Endothelial cell of umbilical vein (primary cell): ENCODE data around the gene GNE.
"Not testable (repeated sequence)": the region's sequence is repeated elsewhere in the genome, so short reads cannot be mapped to it uniquely, and the experiment has no call there.

Source experiments
- CTCF ChIP-seq, 2 donors: IDR thresholded peaks; 1 replicate in 1 of 2; 2 replicates in 1 of 2; pipeline ENCODE4 v1.5.1; 2011; ENCODE audit warnings: low read length in 2 of 2, mild to moderate bottlenecking in 2 of 2, moderate library complexity in 2 of 2, control low read depth in 1 of 2, inconsistent platforms in 1 of 2, low read depth in 1 of 2; ENCODE audit not compliant: insufficient read depth in 1 of 2; ENCODE audit errors: extremely low read depth in 1 of 2
- EZH2 ChIP-seq: IDR thresholded peaks from 2 replicates; pipeline ENCODE4 v1.6.1; 2012; ENCODE audit warnings: borderline replicate concordance, low read depth, mild to moderate bottlenecking, moderate library complexity, low read length, inconsistent platforms; ENCODE audit not compliant: severe bottlenecking
- JUN ChIP-seq: IDR thresholded peaks from 2 replicates; pipeline ENCODE4 v1.6.1; 2011; ENCODE audit warnings: borderline replicate concordance, low read depth; ENCODE audit not compliant: insufficient read length, insufficient read depth
- MAX ChIP-seq: IDR thresholded peaks from 2 replicates; pipeline ENCODE4 v1.6.1; 2011; ENCODE audit not compliant: insufficient read depth, insufficient read length
- POLR2A ChIP-seq: IDR thresholded peaks from 2 replicates; pipeline ENCODE4 v1.6.1; 2012; ENCODE audit warnings: low read depth, mild to moderate bottlenecking, control low read depth, low read length
- POLR2AphosphoS5 ChIP-seq: IDR thresholded peaks from 2 replicates; pipeline ENCODE4 v1.6.1; 2012; ENCODE audit warnings: low read depth, mild to moderate bottlenecking, control low read depth, low read length, moderate library complexity; ENCODE audit not compliant: insufficient read depth

GRCh38 chr9:36175209-36175608, 83.0 kb downstream of the GNE start:
- not testable (repeated sequence) for TF ChIP-seq CTCF (IDR thresholded peaks at IDR 0.05; ENCODE audit: extremely low read depth in 1 of 2, insufficient read depth in 1 of 2, low read depth in 1 of 2, low read length in 2 of 2); POLR2A; POLR2AphosphoS5; MAX; JUN; EZH2
